Choroid plexus epithelial cell (primary cell): ENCODE results near the gene USP13.
A peak's percentile ranks its signal among the peaks of the same experiment; 100 is the strongest.

Experiments used
- DNase-seq: peaks from one replicate; pipeline ENCODE4 v3.0.0-alpha.2; 2010; ENCODE audit warnings: low read depth
- H3K4me3 ChIP-seq: 2 replicates; pipeline ENCODE4 v1.5.1; 2011; ENCODE audit warnings: low read depth, mild to moderate bottlenecking, control low read depth, low read length, moderate library complexity
- CTCF ChIP-seq: conservative IDR thresholded peaks from 2 replicates; pipeline ENCODE4 v1.5.1; 2011; ENCODE audit warnings: low read depth, mild to moderate bottlenecking, control low read depth, inconsistent platforms, low read length, moderate library complexity

Gene USP13

GRCh38 chr3:179706233-179706632 lies 53.4 kb downstream of the USP13 start:
- no peak overlapping the region for H3K4me3 ChIP-seq
- TF ChIP-seq CTCF = no peak
- peak; percentile 49 for DNase-seq

GRCh38 chr3:179710079-179710478 lies 57.2 kb downstream of the USP13 start:
- no peak for TF ChIP-seq CTCF
- no peak for DNase-seq
- H3K4me3 ChIP-seq = no peak overlapping the region

- no peak overlapping the region for H3K4me3 ChIP-seq
- TF ChIP-seq CTCF = no peak
- peak; percentile 97 for DNase-seq
Observed at GRCh38 chr3:179713643-179714090, 60.8 kb downstream of the USP13 start.

GRCh38 chr3:179715582-179715981 lies 62.7 kb downstream of the USP13 start:
- peak; percentile 54 for DNase-seq
- TF ChIP-seq CTCF = no peak
- H3K4me3 ChIP-seq = no peak overlapping the region

- no peak for DNase-seq
- no peak for TF ChIP-seq CTCF
- H3K4me3 ChIP-seq = no peak overlapping the region
Observed at GRCh38 chr3:179716226-179716625, 63.4 kb downstream of the USP13 start.

GRCh38 chr3:179716811-179717210 lies 64.0 kb downstream of the USP13 start:
- peak; percentile 83 for DNase-seq
- TF ChIP-seq CTCF = no peak
- H3K4me3 ChIP-seq = no peak overlapping the region

GRCh38 chr3:179717219-179717618 lies 64.4 kb downstream of the USP13 start:
- peak; percentile 46 for DNase-seq
- TF ChIP-seq CTCF = no peak
- H3K4me3 ChIP-seq = no peak overlapping the region
